ENCODE data around the gene SERPINB11.
"Not testable (repeated sequence)": the region's sequence is repeated elsewhere in the genome, so short reads cannot be mapped to it uniquely, and the experiment has no call there.

SERPINB11 gene, protein sequence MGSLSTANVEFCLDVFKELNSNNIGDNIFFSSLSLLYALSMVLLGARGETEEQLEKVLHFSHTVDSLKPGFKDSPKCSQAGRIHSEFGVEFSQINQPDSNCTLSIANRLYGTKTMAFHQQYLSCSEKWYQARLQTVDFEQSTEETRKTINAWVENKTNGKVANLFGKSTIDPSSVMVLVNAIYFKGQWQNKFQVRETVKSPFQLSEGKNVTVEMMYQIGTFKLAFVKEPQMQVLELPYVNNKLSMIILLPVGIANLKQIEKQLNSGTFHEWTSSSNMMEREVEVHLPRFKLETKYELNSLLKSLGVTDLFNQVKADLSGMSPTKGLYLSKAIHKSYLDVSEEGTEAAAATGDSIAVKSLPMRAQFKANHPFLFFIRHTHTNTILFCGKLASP

GRCh38 chr18:63702660-63703059 is at the start of gene SERPINB11:
TSS of gene SERPINB11 (plus strand) at chr18:63702960. CDS start at chr18:63710194, 7,234 bp downstream.
- no peaks in the 10 kb centered on the region for H3K9me3 Mint-ChIP-seq

GRCh38 chr18:63658920-63659319 is 43.8 kb upstream of the SERPINB11 start:
- DNase-seq (ENCODE audit: low spot score in 2 of 2); H3K4me1 Mint-ChIP-seq; H3K4me3 Mint-ChIP-seq; H3K9me3 Mint-ChIP-seq; H3K36me3 Mint-ChIP-seq; ATAC-seq; H3K27ac Mint-ChIP-seq: not testable (repeated sequence)

More at GRCh38 chr18:63702660-63703059, at the start of gene SERPINB11:
- Mint-ChIP-seq H3K36me3 (no peaks in the 10 kb centered on the region), H3K4me1 (no peaks in the 10 kb centered on the region), H3K4me3 (no peak within 1 kb of the TSS), H3K27ac (no peak within 1 kb of the TSS)
- DNase-seq (ENCODE audit: low spot score in 2 of 2) (no peak), ATAC-seq (no peak)

DNA sequence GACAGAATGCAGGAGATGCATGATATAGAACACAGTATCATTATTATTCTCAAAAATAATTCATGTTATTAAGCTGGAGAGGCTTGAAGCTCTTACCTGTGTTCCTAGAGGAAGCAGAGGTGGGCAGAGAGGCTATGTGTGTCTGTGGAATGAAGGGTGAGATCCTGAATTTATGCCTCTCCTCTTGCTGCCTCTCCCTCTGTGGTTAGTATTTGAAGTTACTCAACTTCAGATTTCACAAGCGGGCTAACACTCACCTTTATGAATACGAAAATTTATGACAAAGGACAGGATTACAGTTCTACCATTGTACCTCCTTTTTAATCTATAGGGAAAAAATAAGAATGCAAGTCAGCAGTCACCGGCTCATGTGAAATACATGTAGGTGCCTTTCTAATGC is 41.0 kb upstream of the SERPINB11 start, which contains the start of gene SERPINB3:
Gene SERPINB3 (minus strand): TSS at position 144 of the 400 bp plus-strand sequence. CDS start 677 bp downstream, outside the sequence.
- H3K9me3 Mint-ChIP-seq; H3K4me3 Mint-ChIP-seq; DNase-seq (ENCODE audit: low spot score in 2 of 2); H3K36me3 Mint-ChIP-seq; H3K4me1 Mint-ChIP-seq; ATAC-seq; H3K27ac Mint-ChIP-seq: not testable (repeated sequence)

DNA sequence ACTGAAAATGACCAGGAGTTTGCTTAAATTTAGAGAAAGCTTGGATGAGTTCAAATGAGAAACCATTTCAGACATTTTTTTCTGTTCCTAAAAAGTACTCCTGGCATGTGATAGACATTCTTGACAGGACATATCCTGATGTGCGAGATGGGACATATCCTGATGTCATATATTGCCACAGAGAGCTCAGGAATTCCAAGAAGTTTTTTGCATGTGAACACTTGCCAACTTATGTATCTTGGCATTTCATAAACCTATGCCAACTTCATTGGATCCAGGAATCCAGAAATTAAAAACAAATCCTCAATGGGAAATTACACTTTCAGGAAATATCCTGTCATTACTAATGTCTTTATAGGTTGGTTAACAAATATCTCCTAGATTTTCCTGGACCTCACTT is 38.2 kb upstream of the SERPINB11 start:
- ATAC-seq (no peak), DNase-seq (ENCODE audit: low spot score in 2 of 2) (no peak)
- H3K36me3 Mint-ChIP-seq: no peaks in the 10 kb centered on the region
- peaks cover 8% of the 10 kb centered on the region for H3K9me3 Mint-ChIP-seq
- no peaks in the 10 kb centered on the region for H3K4me1 Mint-ChIP-seq
- no peak overlapping the region for H3K4me3 Mint-ChIP-seq
- H3K27ac Mint-ChIP-seq: no peak overlapping the region

- no peaks in the 10 kb centered on the region for H3K4me1 Mint-ChIP-seq
- no peak overlapping the region for H3K27ac Mint-ChIP-seq
- peaks cover 7% of the 10 kb centered on the region for H3K9me3 Mint-ChIP-seq
- H3K36me3 Mint-ChIP-seq: no peaks in the 10 kb centered on the region
- no peak for DNase-seq (ENCODE audit: low spot score in 2 of 2)
- H3K4me3 Mint-ChIP-seq: no peak overlapping the region
- peak; percentile 42 for ATAC-seq
These were observed 26.0 kb upstream of the SERPINB11 start for GRCh38 chr18:63676526-63677323.

DNA sequence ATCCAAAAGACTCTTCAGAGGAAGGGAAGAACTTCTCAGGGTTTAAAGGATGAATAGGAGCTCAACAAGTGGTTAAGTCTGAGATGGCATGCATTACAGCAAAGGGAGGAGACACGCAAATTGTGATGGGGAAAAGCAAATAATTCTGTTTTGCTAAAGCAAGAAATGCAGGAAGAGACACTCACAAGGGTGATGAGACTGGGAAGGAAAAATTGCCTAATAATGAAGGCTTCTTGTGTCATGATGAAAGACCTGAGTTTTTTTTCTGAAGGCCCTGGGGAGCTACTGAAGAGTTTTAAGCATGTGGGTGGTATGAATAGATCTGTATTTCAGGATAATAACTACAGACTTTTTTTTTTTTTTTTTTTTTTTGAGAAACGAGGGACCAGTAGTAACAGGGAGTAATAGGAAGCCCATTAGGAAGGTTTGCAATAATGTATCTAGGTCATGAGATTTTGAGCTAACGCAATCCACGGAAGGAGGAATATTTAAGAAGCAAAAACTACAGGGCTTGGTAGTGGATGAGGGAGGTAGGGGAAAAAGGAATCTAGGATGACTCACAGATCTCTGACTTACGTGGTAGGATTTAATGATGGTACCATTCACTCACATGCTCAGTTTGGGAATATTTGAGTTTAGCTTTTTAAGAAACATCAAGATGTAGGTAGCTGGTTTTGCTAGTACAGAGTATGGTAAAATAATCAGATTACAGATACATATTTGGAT is 25.1 kb upstream of the SERPINB11 start:
- Mint-ChIP-seq H3K4me1 (no peaks in the 10 kb centered on the region), H3K27ac (no peak overlapping the region), H3K36me3 (no peaks in the 10 kb centered on the region), H3K4me3 (no peak overlapping the region), H3K9me3 (peaks cover 7% of the 10 kb centered on the region)
- ATAC-seq (no peak), DNase-seq (ENCODE audit: low spot score in 2 of 2) (no peak)

GRCh38 chr18:63679820-63680606 is 22.7 kb upstream of the SERPINB11 start:
- no peak for DNase-seq (ENCODE audit: low spot score in 2 of 2)
- Mint-ChIP-seq H3K9me3 (peaks cover 6% of the 10 kb centered on the region), H3K27ac (no peak overlapping the region), H3K4me1 (no peaks in the 10 kb centered on the region), H3K4me3 (no peak overlapping the region), H3K36me3 (no peaks in the 10 kb centered on the region)
- no peak for ATAC-seq

GRCh38 chr18:63681449-63682340 is 21.1 kb upstream of the SERPINB11 start:
- peaks cover 9% of the 10 kb centered on the region for H3K9me3 Mint-ChIP-seq
- ATAC-seq: no peak
- H3K36me3 Mint-ChIP-seq: no peaks in the 10 kb centered on the region
- DNase-seq (ENCODE audit: low spot score in 2 of 2): no peak
- H3K4me3 Mint-ChIP-seq: no peak overlapping the region
- H3K27ac Mint-ChIP-seq: no peak overlapping the region
- H3K4me1 Mint-ChIP-seq: no peaks in the 10 kb centered on the region

- Mint-ChIP-seq H3K9me3 (peaks cover 9% of the 10 kb centered on the region), H3K4me3 (no peak overlapping the region), H3K4me1 (no peaks in the 10 kb centered on the region), H3K36me3 (no peaks in the 10 kb centered on the region), H3K27ac (no peak overlapping the region)
- ATAC-seq: no peak
- no peak for DNase-seq (ENCODE audit: low spot score in 2 of 2)
These were observed 19.6 kb upstream of the SERPINB11 start for GRCh38 chr18:63683152-63683551.

- Mint-ChIP-seq H3K4me3 (no peak overlapping the region), H3K36me3 (no peaks in the 10 kb centered on the region), H3K9me3 (peaks cover 9% of the 10 kb centered on the region), H3K4me1 (no peaks in the 10 kb centered on the region), H3K27ac (no peak overlapping the region)
- ATAC-seq (no peak), DNase-seq (ENCODE audit: low spot score in 2 of 2) (no peak)
These were observed 18.9 kb upstream of the SERPINB11 start for GRCh38 chr18:63683890-63684289.

DNA sequence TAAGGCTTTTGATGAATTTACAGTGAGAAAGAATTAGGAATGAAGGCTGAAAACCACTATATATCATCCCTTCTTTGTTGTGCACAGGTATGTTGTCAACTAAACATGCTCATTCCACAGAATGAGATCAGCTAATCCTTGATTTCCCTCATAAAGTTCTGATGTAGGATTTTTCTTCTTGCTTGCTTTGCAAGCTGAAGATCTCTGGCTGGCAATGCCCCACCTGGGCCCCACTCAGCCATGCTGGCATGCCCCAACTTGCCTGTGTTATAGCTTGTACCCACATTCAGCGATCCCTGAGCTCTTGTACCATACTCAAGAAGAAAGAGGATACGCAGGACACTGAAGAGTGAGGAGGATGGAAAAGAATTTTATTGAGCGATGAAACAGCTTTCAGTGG is 18.0 kb upstream of the SERPINB11 start:
- DNase-seq (ENCODE audit: low spot score in 2 of 2) (no peak), ATAC-seq (no peak)
- H3K36me3 Mint-ChIP-seq: no peaks in the 10 kb centered on the region
- no peaks in the 10 kb centered on the region for H3K4me1 Mint-ChIP-seq
- H3K27ac Mint-ChIP-seq: no peak overlapping the region
- H3K4me3 Mint-ChIP-seq: no peak overlapping the region
- peaks cover 9% of the 10 kb centered on the region for H3K9me3 Mint-ChIP-seq

DNA sequence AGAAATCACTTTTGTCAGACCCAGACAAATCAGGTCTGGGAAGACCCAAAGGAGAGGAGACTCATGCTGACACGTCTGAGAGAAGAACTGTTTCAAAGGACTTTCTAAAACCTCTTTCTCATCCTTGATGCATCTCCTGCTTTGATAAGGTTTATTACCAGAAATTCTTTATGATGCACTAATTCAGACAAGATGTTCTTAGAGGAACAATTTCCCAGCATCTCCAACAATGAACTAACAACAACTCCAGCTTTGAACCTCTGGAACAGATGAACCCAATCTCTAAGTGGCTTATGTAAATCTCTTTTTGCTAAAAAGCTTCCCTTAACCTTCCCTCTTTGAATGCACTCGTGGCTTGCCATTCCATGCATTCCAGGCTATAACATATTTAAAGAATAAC is 15.9 kb upstream of the SERPINB11 start:
- Mint-ChIP-seq H3K27ac (no peak overlapping the region), H3K4me3 (no peak overlapping the region), H3K9me3 (peaks cover 10% of the 10 kb centered on the region), H3K36me3 (no peaks in the 10 kb centered on the region), H3K4me1 (no peaks in the 10 kb centered on the region)
- no peak for DNase-seq (ENCODE audit: low spot score in 2 of 2)
- ATAC-seq: no peak

DNA sequence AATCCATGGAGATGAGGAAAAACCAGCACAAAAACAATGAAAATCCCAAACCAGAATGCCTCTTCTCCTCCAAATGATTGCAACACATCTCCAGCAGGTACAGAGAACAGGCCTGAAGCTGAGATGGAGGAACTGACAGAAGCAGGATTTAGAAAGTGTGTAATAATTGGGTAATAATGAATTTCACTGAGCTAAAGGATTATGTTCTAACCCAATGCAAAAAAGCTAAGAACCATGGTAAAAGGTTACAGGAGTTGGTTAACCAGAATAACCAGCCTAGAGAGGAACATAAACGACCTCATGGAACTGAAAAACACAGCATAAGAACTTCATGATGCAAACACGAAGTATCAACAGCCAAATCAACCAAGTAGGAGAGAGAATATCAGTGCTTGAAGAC is 13.7 kb upstream of the SERPINB11 start:
- DNase-seq (ENCODE audit: low spot score in 2 of 2): no peak
- no peak for ATAC-seq
- H3K4me1 Mint-ChIP-seq: no peaks in the 10 kb centered on the region
- H3K27ac Mint-ChIP-seq: no peak overlapping the region
- no peaks in the 10 kb centered on the region for H3K36me3 Mint-ChIP-seq
- H3K4me3 Mint-ChIP-seq: no peak overlapping the region
- peaks cover 7% of the 10 kb centered on the region for H3K9me3 Mint-ChIP-seq

DNA sequence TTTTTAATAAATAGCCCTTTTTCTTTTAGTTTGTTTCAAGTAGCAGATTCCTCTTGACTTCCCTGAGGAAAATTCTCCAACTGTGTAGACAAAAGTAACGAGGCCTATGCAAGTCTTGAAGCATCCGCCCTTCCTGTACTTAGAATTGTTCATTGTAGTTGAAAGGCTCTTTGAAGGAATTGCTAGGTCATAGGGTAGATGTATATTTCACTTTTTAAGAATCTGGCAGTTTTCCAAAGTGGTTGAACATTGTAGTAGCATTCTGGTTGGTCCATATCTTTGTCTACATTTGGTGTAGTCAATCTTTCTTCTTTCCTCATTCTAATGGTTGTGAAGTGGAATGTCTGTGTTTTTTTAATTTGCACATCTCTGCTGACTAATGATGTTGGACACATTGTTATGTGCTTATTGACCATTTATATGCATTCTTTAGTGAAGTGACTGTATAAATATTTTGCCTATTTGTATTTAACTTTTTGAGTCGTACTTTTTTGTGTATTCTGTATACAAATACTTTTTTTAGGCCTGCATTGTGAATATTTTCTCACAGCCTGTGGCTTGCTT is 5.6 kb upstream of the SERPINB11 start:
- Mint-ChIP-seq H3K4me3 (no peak overlapping the region), H3K27ac (no peak overlapping the region), H3K4me1 (no peaks in the 10 kb centered on the region), H3K9me3 (no peaks in the 10 kb centered on the region), H3K36me3 (no peaks in the 10 kb centered on the region)
- DNase-seq (ENCODE audit: low spot score in 2 of 2) (no peak), ATAC-seq (no peak)

All from stimulated activated effector memory CD8-positive, alpha-beta T cell treated with anti-CD3 and anti-CD28 coated beads, Interleukin-12 subunit alpha, Interleukin-12 subunit beta, amount 100 ng/mL, for 72 hours (primary cell).